Activated CD4-positive, alpha-beta T cell treated with anti-CD3 and anti-CD28 coated beads, Interleukin-2, amount 10 ng/mL, durations not matched to agents 7 days and 5 days (primary cell): Measurements from ENCODE around the gene LMBR1L. TPM values are rescaled to one million over a fixed set of nuclear protein-coding genes. Genes with fewer than 3 reads are reported as not detected.
A peak's percentile ranks its signal among the peaks of the same experiment; 100 is the strongest.

Source experiments
- CTCF ChIA-PET: fragments of 350-600 bp; sonication (Branson Sonifier 250); formaldehyde crosslinking; loops from one replicate; lab custom pipeline; 2021; ENCODE audit warnings: antibody characterized with exemption; lab: Charles Lee
- POLR2A ChIA-PET: fragments of 350-600 bp; sonication (Branson Sonifier 250); formaldehyde crosslinking; loops from one replicate; lab custom pipeline; 2021; ENCODE audit warnings: antibody characterized with exemption; lab: Charles Lee
- DNase-seq: peaks from one replicate; pipeline ENCODE4 v3.0.0-alpha.2; 2020
- H3K27ac Mint-ChIP-seq: one replicate; pipeline ENCODE4 v1.8.0; 2021; ENCODE audit warnings: mild to moderate bottlenecking, moderate library complexity, mixed read lengths
- H3K27me3 Mint-ChIP-seq: one replicate; pipeline ENCODE4 v1.8.0; 2021; ENCODE audit warnings: mixed read lengths
- H3K36me3 Mint-ChIP-seq: one replicate; pipeline ENCODE4 v1.8.0; 2021; ENCODE audit warnings: low read depth, mixed read lengths
- H3K4me1 Mint-ChIP-seq: one replicate; pipeline ENCODE4 v1.8.0; 2021; ENCODE audit warnings: mixed read lengths
- H3K4me3 Mint-ChIP-seq: one replicate; pipeline ENCODE4 v1.8.0; 2021; ENCODE audit warnings: mild to moderate bottlenecking, moderate library complexity, mixed read lengths
- H3K9me3 Mint-ChIP-seq: one replicate; pipeline ENCODE4 v1.8.0; 2021; ENCODE audit warnings: mixed read lengths
- total RNA-seq, 2 experiments: library from RNA; stranded (reverse); gene quantifications; one replicate each; pipeline ENCODE4 v1.2.3, GENCODE V29; 2021

The LMBR1L gene
- total RNA-seq, 2 experiments from 2014 or later, result 60.3 to 62.3 TPM

GRCh38 chr12:49057888-49058287 is 52.8 kb downstream of the LMBR1L start:
- no peaks in the 10 kb centered on the region for H3K9me3 Mint-ChIP-seq
- peak overlapping the region; percentile 42 for H3K27ac Mint-ChIP-seq
- H3K36me3 Mint-ChIP-seq, result peaks cover 37% of the 10 kb centered on the region
- H3K4me1 Mint-ChIP-seq, result peaks cover 47% of the 10 kb centered on the region
- ChIA-PET CTCF (interaction anchor here (0.9 to 1.6 kb wide), 2 partner anchors 10 to 34 kb away, joined by 4 to 6 read pairs; no protein-coding TSS in a partner anchor), POLR2A (interaction anchor here (1.0 kb wide), 2 partner anchors 12 to 73 kb away, joined by 3 read pairs; partner anchors contain the start of gene RHEBL1)
- peak overlapping the region; percentile 94 for H3K4me3 Mint-ChIP-seq
- DNase-seq, result peak; percentile 18
- H3K27me3 Mint-ChIP-seq, result no peaks in the 10 kb centered on the region

DNA sequence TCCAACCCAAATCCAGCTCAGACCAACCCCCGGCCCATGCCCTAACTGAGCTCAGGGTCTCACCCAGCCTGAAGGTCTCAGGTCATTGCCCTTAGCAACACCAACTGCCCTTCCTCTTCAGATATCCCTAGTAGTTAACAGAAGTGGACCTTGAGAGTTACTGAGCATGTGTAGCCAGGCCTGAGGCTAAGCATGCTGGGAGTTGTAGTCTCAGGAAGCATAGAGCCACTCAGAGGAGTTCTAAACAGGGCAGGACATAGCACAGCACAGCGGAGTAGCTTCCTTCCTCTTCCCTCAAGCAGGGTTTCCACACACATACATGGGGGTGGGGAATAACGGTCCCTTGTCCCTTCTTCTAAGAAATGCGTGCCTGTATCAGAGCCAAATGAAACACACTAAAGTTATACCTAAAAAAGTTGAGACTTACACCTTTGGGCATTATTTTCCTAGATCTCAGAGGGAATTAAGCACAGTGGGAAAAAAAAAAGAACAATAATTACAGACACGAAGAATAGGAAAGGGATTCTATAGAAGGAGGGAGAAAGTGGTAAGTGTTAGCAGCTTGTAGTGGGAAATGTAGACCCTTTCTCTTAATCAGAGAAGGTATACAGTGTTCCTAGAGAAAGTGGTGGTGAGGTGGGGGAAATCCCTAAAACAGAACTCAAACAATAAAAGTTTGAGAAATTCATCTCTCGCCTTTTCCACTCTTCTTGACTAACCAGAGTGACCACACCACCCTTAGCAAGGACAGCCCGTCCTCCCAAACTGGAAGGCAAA is 54.5 kb downstream of the LMBR1L start:
- H3K4me3 Mint-ChIP-seq, result peak overlapping the region; percentile 94
- H3K4me1 Mint-ChIP-seq, result peaks cover 44% of the 10 kb centered on the region
- no peaks in the 10 kb centered on the region for H3K9me3 Mint-ChIP-seq
- ChIA-PET CTCF (interaction anchor here (0.6 to 2.9 kb wide), 9 partner anchors 10 to 286 kb away, joined by 3 to 11 read pairs (median 4); no protein-coding TSS in a partner anchor), POLR2A (interaction anchor here (0.5 kb wide), 1 partner anchor 21 kb away, joined by 5 read pairs; no protein-coding TSS in a partner anchor)
- H3K27me3 Mint-ChIP-seq, result no peaks in the 10 kb centered on the region
- peaks cover 53% of the 10 kb centered on the region for H3K36me3 Mint-ChIP-seq
- DNase-seq, result peak; percentile 70
- H3K27ac Mint-ChIP-seq, result peak overlapping the region; percentile 19

DNA sequence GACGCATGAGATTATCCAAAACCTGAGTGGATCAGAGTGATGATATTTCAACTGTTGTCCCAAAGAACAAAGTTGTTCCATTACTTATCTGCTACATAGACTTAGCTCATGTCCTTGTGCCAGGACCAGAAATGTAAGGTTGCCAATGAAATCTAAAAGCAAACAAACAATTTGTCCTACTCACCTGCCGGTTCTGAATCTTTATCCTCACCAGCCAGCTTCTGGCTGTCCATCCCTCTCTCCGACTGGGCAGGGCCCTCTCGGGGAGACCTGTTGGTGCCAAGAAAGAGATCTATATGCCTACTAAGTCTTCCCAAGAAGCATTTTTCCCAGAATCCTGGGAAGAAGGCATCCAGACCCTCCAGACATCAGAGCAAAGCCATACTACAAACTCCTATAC is 55.6 kb downstream of the LMBR1L start:
- Mint-ChIP-seq H3K36me3 (peaks cover 60% of the 10 kb centered on the region), H3K27me3 (no peaks in the 10 kb centered on the region), H3K4me1 (peaks cover 41% of the 10 kb centered on the region), H3K4me3 (no peak overlapping the region), H3K27ac (no peak overlapping the region), H3K9me3 (no peaks in the 10 kb centered on the region)
- ChIA-PET CTCF (interaction anchor here (0.9 to 2.9 kb wide), 9 partner anchors 9 to 288 kb away, joined by 3 to 15 read pairs (median 5); no protein-coding TSS in a partner anchor), POLR2A (no interaction called here)
- no peak for DNase-seq

GRCh38 chr12:49054524-49054923 is 56.1 kb downstream of the LMBR1L start:
- no peak for DNase-seq
- Mint-ChIP-seq H3K4me1 (peaks cover 41% of the 10 kb centered on the region), H3K27ac (no peak overlapping the region), H3K36me3 (peaks cover 60% of the 10 kb centered on the region), H3K27me3 (no peaks in the 10 kb centered on the region), H3K4me3 (no peak overlapping the region), H3K9me3 (no peaks in the 10 kb centered on the region)
- POLR2A ChIA-PET, result no interaction called here
- CTCF ChIA-PET, result interaction anchor here (0.9 to 2.9 kb wide), 5 partner anchors 9 to 288 kb away, joined by 3 to 15 read pairs (median 9); no protein-coding TSS in a partner anchor

GRCh38 chr12:49054096-49054495 is 56.6 kb downstream of the LMBR1L start:
- Mint-ChIP-seq H3K4me1 (peaks cover 41% of the 10 kb centered on the region), H3K9me3 (no peaks in the 10 kb centered on the region), H3K27ac (no peak overlapping the region), H3K27me3 (no peaks in the 10 kb centered on the region), H3K4me3 (no peak overlapping the region), H3K36me3 (peaks cover 56% of the 10 kb centered on the region)
- DNase-seq, result no peak
- ChIA-PET POLR2A (no interaction called here), CTCF (interaction anchor here (2.4 to 2.9 kb wide), 2 partner anchors 10 to 12 kb away, joined by 11 to 15 read pairs; no protein-coding TSS in a partner anchor)

DNA sequence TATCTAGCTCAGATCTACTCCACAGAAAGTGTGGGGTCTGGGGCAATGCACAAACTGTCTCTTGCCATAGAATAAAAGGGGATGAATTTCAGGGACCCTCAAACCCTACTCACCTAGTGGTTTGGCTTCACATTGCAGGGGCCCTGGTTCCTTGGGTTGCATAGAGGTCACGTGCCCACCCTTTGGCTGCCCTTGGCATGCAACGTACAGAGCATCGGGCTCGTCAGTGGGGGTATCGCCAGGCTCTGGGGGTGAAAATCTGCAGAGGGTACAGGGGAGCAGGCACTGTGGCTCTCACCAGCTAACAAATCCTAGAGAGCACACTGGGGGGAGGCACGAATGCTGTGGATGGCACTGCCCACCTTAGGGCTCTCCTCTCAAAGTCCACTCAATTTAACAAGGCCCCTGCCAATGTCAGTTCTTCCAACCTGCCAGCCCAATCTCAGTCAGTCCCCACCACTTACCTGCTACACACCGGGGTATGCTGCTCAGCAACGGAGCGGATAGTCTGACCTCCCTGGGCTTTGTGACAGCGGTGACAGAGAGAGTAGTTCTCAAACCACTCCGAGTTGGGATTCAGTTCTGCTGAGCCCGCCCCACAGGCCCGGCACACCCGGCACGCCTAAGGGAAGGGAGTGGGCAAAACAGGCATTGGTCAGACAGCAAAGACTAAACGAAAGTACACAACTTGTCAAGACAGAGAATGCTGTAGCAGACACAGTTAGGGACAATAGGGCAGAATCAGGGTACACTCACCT is 58.0 kb downstream of the LMBR1L start:
- Mint-ChIP-seq H3K4me1 (peaks cover 31% of the 10 kb centered on the region), H3K9me3 (no peaks in the 10 kb centered on the region), H3K27ac (no peak overlapping the region), H3K4me3 (no peak overlapping the region), H3K36me3 (peaks cover 63% of the 10 kb centered on the region), H3K27me3 (no peaks in the 10 kb centered on the region)
- ChIA-PET CTCF (interaction anchor here (2.4 kb wide), 1 partner anchor 9 kb away, joined by 15 read pairs; no protein-coding TSS in a partner anchor), POLR2A (no interaction called here)
- DNase-seq, result no peak

GRCh38 chr12:49051777-49052438 is 58.7 kb downstream of the LMBR1L start:
- CTCF ChIA-PET, result no interaction called here
- no peak for DNase-seq
- Mint-ChIP-seq H3K4me3 (no peak overlapping the region), H3K27ac (no peak overlapping the region), H3K27me3 (no peaks in the 10 kb centered on the region), H3K36me3 (peaks cover 67% of the 10 kb centered on the region), H3K4me1 (peaks cover 24% of the 10 kb centered on the region), H3K9me3 (no peaks in the 10 kb centered on the region)
- POLR2A ChIA-PET, result no interaction called here

DNA sequence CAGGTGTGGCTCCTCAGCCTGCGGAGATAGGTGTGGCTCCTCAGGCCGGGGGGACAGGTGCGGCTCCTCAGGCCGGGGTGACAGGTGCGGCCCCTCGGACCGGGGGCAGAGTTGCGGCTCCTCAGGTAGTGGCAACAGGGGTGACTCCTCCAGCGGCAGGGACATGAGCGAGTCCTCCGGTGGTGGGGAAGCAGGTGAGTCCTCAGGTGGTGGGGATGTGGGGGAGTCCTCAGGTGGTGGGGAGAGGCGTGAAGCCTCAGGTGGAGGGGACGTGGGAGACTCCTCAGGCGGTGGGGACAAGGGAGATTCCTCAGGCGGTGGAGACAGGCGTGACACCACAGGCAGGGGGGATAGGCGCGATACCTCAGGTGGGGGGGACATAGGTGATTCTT is 59.3 kb downstream of the LMBR1L start:
- Mint-ChIP-seq H3K4me1 (peaks cover 18% of the 10 kb centered on the region), H3K4me3 (no peak overlapping the region), H3K9me3 (no peaks in the 10 kb centered on the region), H3K27me3 (no peaks in the 10 kb centered on the region), H3K27ac (no peak overlapping the region), H3K36me3 (peaks cover 70% of the 10 kb centered on the region)
- POLR2A ChIA-PET, result no interaction called here
- DNase-seq, result no peak
- CTCF ChIA-PET, result interaction anchor here (0.7 kb wide), 2 partner anchors 12 to 35 kb away, joined by 3 read pairs; no protein-coding TSS in a partner anchor

GRCh38 chr12:49050507-49051372 is 59.9 kb downstream of the LMBR1L start:
- DNase-seq, result no peak
- ChIA-PET POLR2A (no interaction called here), CTCF (interaction anchor here (0.7 to 1.5 kb wide), 5 partner anchors 12 to 63 kb away, joined by 3 to 5 read pairs (median 3); no protein-coding TSS in a partner anchor)
- H3K4me3 Mint-ChIP-seq, result no peak overlapping the region
- H3K27me3 Mint-ChIP-seq, result no peaks in the 10 kb centered on the region
- no peak overlapping the region for H3K27ac Mint-ChIP-seq
- peaks cover 73% of the 10 kb centered on the region for H3K36me3 Mint-ChIP-seq
- no peaks in the 10 kb centered on the region for H3K9me3 Mint-ChIP-seq
- H3K4me1 Mint-ChIP-seq, result peaks cover 12% of the 10 kb centered on the region

DNA sequence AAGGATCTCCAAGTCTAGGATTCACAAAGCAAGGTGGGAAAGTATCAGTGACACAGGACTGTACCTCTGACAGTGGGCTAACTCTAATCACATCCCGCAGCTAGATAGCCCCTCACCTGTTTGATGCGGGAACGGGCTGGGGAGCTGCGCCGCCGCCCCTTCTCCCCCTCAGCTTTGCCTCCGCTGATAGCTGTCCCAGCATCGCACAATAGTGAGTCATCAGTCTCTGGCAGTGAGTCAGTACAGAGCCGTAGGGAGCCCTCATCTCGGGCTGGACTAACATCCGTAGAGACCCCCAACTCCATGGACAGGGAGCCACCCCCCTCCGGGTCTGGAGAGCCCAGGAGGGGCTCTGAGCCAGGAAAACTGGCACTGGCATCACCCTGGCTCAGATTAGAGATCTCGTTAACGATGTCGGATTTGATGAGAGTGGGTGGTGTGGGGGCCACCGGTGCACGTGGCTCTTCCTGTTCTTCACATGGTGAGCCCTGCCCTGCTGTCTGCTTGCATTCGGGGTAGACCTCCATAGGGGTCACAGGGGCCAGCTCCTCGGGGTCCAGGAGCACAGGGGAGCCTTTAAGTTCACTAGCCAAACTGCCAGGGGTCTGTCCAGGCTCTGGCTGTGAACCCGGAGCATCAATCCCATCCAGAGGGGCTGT is 61.0 kb downstream of the LMBR1L start:
- Mint-ChIP-seq H3K27me3 (no peaks in the 10 kb centered on the region), H3K4me3 (no peak overlapping the region), H3K4me1 (peaks cover 3% of the 10 kb centered on the region), H3K9me3 (no peaks in the 10 kb centered on the region), H3K36me3 (peaks cover 68% of the 10 kb centered on the region), H3K27ac (no peak overlapping the region)
- POLR2A ChIA-PET, result interaction anchor here (0.6 kb wide), 1 partner anchor 454 kb away, joined by 3 read pairs; no protein-coding TSS in a partner anchor
- DNase-seq, result no peak
- CTCF ChIA-PET, result interaction anchor here (1.0 to 1.5 kb wide), 2 partner anchors 53 to 61 kb away, joined by 3 to 5 read pairs; no protein-coding TSS in a partner anchor

- DNase-seq, result no peak
- H3K9me3 Mint-ChIP-seq, result no peaks in the 10 kb centered on the region
- CTCF ChIA-PET, result interaction anchor here (1.0 to 2.7 kb wide), 7 partner anchors 9 to 61 kb away, joined by 3 to 7 read pairs (median 5); partner anchors contain the start of gene KMT2D
- peaks cover 69% of the 10 kb centered on the region for H3K36me3 Mint-ChIP-seq
- H3K4me3 Mint-ChIP-seq, result no peak overlapping the region
- no peak overlapping the region for H3K27ac Mint-ChIP-seq
- H3K4me1 Mint-ChIP-seq, result peaks cover under 1% of the 10 kb centered on the region
- POLR2A ChIA-PET, result interaction anchor here (0.6 kb wide), 1 partner anchor 455 kb away, joined by 3 read pairs; no protein-coding TSS in a partner anchor
- H3K27me3 Mint-ChIP-seq, result no peaks in the 10 kb centered on the region
Observed at GRCh38 chr12:49048953-49049352, 61.7 kb downstream of the LMBR1L start.
